Left ventricle myocardium inferior (tissue), 1 donor: Measurements from ENCODE around the gene TMUB2. TPM values are rescaled to one million over a fixed set of nuclear protein-coding genes. Genes with fewer than 3 reads are reported as not detected.

Experiments used
- DNase-seq: peaks from one replicate; pipeline ENCODE4 v3.0.0-alpha.2; 2020
- H3K27ac ChIP-seq: fragments of 200-600 bp; replicated peaks from 2 replicates; pipeline ENCODE4 v1.8.0; 2021
- H3K27me3 ChIP-seq: fragments of 200-600 bp; 2 replicates; pipeline ENCODE4 v1.8.0; 2021; ENCODE audit warnings: low read depth
- H3K36me3 ChIP-seq: fragments of 200-600 bp; 2 replicates; pipeline ENCODE4 v1.8.0; 2021
- H3K4me1 ChIP-seq: fragments of 200-600 bp; 2 replicates; pipeline ENCODE4 v1.8.0; 2021
- H3K4me3 ChIP-seq: fragments of 200-600 bp; 2 replicates; pipeline ENCODE4 v1.8.0; 2021; ENCODE audit warnings: mild to moderate bottlenecking, moderate library complexity
- H3K9me3 ChIP-seq: fragments of 200-600 bp; replicated peaks from 2 replicates; pipeline ENCODE4 v1.8.0; 2021
- CTCF ChIP-seq: fragments of 200-600 bp; IDR thresholded peaks from 2 replicates; pipeline ENCODE4 v1.8.0; 2021; ENCODE audit warnings: antibody characterized with exemption, mild to moderate bottlenecking, borderline replicate concordance
- intact Hi-C: fragments of 100-400 bp; cut with micrococcal nuclease; formaldehyde crosslinking; loops from one replicate; pipeline ENCODE4 v1.11.0; 2022
- total RNA-seq: library from RNA; stranded (reverse); fragmentation: NEBNext Ultra II Directional; extraction: Animal tissue kit (Norgen Biotek cat#: 25700); gene quantifications from one replicate; pipeline ENCODE4 v1.2.1, GENCODE V29; 2021
- donor health status: DM: no; HTN: yes; CAD: no; lungs with severe emphysema.

Gene TMUB2
- total RNA-seq, 1 donor from 2014 or later: 20.9 TPM

GRCh38 chr17:44171931-44172455, 14.8 kb upstream of the TMUB2 start:
- TF ChIP-seq CTCF: no peak
- intact Hi-C loops: no loop called here
- Histone ChIP-seq H3K36me3 (peaks cover 16% of the 10 kb centered on the region), H3K9me3 (no peaks in the 10 kb centered on the region), H3K27me3 (no peaks in the 10 kb centered on the region), H3K4me3 (peak overlapping the region; percentile 68), H3K27ac (peak overlapping the region; percentile 91), H3K4me1 (peaks cover 42% of the 10 kb centered on the region)
- no peak for DNase-seq

- H3K9me3 ChIP-seq: no peaks in the 10 kb centered on the region
- TF ChIP-seq CTCF: no peak
- DNase-seq: no peak
- H3K36me3 ChIP-seq: peaks cover 38% of the 10 kb centered on the region
- H3K27me3 ChIP-seq: no peaks in the 10 kb centered on the region
- H3K4me1 ChIP-seq: peaks cover 28% of the 10 kb centered on the region
- H3K4me3 ChIP-seq: no peak overlapping the region
- intact Hi-C loops: no loop called here
- H3K27ac ChIP-seq: no peak overlapping the region
These were observed 12.3 kb upstream of the TMUB2 start for GRCh38 chr17:44174427-44174826.

DNA sequence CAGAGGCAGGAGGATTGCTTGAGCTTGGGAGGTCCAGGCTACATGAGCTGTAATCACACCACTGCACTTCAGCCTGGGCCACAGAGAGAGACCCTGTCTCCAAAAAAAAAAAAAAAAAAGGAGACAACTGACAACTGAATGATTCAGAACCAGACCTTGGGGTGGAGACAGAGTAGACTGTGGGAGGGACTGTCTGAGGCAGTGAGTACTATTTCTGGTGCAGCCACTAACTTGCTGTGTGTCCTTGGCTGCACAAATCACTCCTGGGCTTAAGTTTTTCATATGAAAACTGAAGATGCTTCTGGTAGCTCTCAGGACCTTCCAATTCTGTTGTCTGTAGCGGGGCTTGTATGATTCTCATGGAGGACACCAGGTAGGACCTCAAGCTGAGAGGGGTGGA, 10.5 kb upstream of the TMUB2 start:
- no peak for DNase-seq
- H3K4me3 ChIP-seq: no peak overlapping the region
- H3K27ac ChIP-seq: no peak overlapping the region
- TF ChIP-seq CTCF: no peak
- H3K27me3 ChIP-seq: no peaks in the 10 kb centered on the region
- H3K4me1 ChIP-seq: peaks cover 12% of the 10 kb centered on the region
- intact Hi-C loops: no loop called here
- no peaks in the 10 kb centered on the region for H3K9me3 ChIP-seq
- peaks cover 38% of the 10 kb centered on the region for H3K36me3 ChIP-seq

GRCh38 chr17:44176671-44177501, 9.9 kb upstream of the TMUB2 start:
- H3K36me3 ChIP-seq: peaks cover 43% of the 10 kb centered on the region

GRCh38 chr17:44177640-44178039, 9.1 kb upstream of the TMUB2 start:
- H3K27me3 ChIP-seq: no peaks in the 10 kb centered on the region
- no peaks in the 10 kb centered on the region for H3K4me1 ChIP-seq
- H3K36me3 ChIP-seq: peaks cover 50% of the 10 kb centered on the region
- intact Hi-C loops: no loop called here
- TF ChIP-seq CTCF: no peak
- H3K4me3 ChIP-seq: no peak overlapping the region
- no peak overlapping the region for H3K27ac ChIP-seq
- H3K9me3 ChIP-seq: no peaks in the 10 kb centered on the region
- DNase-seq: no peak

More at GRCh38 chr17:44176671-44177501, 9.9 kb upstream of the TMUB2 start:
- Histone ChIP-seq H3K4me3 (no peak overlapping the region), H3K4me1 (peaks cover 6% of the 10 kb centered on the region), H3K9me3 (no peaks in the 10 kb centered on the region), H3K27ac (no peak overlapping the region), H3K27me3 (no peaks in the 10 kb centered on the region)
- no peak for TF ChIP-seq CTCF
- no peak for DNase-seq
- intact Hi-C loops: no loop called here
